HG02678 (cell line): ENCODE data around the gene TARBP1.
"Not testable (repeated sequence)": the region's sequence is repeated elsewhere in the genome, so short reads cannot be mapped to it uniquely, and the experiment has no call there.

ENCODE experiments used
- ATAC-seq: cut with Tn5 transposase; IDR thresholded peaks from one replicate; pipeline ENCODE4 v1.9.1; 2021; ENCODE audit warnings: mild to moderate bottlenecking, moderate library complexity; ENCODE audit not compliant: unreplicated experiment

The TARBP1 gene

GRCh38 chr1:234478481-234479309 is at the start of gene TARBP1:
TSS of gene TARBP1 (minus strand) at chr1:234479179. CDS start at chr1:234479103, 76 bp downstream.
- ATAC-seq = peak; percentile 67

- ATAC-seq = no peak
Observed at GRCh38 chr1:234528074-234528865, 49.3 kb upstream of the TARBP1 start.

DNA sequence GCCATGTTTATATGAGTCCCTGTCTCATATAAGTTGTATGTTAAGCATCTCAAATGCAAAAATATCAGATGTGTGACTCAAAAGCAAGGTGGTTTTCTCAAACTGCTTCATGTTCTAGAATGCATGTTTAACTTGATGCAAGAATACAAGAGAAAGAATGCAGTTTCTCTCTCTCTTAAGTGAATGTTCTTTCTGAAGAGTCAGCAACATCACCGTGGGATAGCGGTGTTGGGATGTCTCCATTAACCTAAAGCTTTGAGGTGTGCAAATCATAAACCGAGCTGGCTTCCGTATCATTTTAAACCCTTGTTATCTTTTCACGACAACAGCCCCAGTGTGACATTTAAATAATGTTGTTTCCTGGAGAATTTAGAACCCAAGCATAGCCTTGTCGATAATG is 48.4 kb upstream of the TARBP1 start:
- no peak for ATAC-seq

DNA sequence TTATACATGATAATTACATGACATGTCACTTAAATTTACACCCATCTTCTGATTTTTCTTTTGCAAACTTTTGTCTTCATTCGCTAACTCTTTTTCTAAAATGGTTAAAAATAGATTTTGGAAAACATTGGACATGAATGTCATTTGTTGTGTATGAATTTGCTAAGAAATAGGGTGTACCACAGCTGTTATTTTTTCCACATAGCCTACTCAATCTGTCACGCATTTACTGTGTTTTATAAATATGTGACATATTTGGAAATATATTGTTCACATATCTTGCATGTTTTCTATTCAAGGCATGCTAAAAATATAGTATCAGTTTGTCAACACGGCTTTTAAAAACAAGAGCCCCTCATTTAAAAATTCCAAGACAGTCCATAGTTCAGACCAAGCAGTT is 47.9 kb upstream of the TARBP1 start:
- ATAC-seq = no peak

DNA sequence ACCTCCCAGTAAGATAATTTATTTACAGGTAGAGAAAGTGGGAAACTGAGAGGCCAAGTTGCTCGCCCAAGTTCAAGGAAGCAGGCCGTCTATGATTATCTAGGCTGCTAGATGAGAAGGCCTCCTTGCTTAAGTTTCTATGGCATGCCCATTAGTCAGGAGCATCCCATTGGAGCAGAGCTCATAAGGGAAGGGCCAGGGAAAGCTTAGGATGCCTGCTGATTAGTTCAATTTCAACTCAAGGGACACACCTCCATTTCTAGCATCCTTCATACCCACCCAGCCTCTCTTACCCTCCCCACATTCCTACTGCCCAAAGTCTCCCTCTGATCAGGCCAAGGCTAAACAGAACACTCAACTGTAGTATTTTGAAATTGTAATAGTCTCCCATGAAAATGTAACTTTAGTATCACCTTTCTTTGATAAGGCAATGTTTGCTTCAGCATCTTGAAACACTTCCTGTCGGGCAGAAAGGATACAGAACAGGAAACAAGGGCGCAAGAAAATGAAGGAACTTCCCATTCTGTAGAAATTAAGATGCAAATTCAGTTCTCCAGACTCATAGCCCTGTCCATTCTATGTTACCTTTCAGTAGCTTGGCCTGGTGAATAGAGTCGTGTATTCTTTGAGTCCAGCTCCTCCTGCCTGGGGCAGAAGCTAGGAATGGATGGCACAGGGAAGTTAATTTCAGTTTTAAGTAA is 46.3 kb upstream of the TARBP1 start:
- no peak for ATAC-seq

- no peak for ATAC-seq
Observed at GRCh38 chr1:234521836-234522235, 42.9 kb upstream of the TARBP1 start.

- ATAC-seq = no peak
Observed at GRCh38 chr1:234520908-234521817, 42.2 kb upstream of the TARBP1 start.

DNA sequence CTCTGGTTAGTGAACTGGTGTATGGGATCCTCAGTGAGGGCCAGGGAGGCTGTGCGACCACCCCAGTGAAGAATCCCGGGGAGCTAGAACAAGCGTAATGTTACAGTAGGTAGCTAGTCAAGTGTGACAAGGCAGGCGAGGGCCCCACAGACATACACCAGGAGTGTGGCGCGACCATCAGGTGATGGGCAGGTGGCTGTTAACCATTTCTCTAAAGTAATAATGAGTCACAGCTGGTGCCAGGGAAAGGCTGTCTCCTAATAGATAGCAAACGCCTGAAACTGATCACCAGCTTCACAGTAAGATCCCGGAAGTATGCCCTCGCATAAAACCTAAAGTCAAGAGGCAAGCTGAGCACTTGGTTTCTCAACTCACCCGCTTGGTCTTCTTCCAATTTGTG is 40.5 kb upstream of the TARBP1 start:
- no peak for ATAC-seq

DNA sequence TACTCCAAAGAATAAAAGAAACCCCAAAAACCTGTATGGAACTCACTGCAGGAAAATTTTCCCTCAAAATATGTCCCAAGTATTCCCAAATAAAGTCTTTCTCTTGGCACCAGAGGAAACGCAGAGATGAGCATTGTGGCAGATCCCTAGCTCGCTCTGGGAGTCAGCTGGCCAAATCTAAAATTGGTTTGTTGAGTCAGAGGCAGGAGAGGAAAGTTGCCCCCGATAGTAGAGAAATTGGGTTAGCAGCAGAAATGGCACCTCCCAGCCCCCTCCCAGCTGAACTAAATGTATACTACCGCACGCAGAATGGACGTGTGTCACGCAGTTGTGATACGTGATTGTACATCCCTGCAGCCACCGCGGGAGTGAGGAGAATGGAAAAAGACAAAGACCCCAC is 39.9 kb upstream of the TARBP1 start:
- ATAC-seq = no peak

GRCh38 chr1:234518086-234518485 is 39.1 kb upstream of the TARBP1 start:
- ATAC-seq = not testable (repeated sequence)

DNA sequence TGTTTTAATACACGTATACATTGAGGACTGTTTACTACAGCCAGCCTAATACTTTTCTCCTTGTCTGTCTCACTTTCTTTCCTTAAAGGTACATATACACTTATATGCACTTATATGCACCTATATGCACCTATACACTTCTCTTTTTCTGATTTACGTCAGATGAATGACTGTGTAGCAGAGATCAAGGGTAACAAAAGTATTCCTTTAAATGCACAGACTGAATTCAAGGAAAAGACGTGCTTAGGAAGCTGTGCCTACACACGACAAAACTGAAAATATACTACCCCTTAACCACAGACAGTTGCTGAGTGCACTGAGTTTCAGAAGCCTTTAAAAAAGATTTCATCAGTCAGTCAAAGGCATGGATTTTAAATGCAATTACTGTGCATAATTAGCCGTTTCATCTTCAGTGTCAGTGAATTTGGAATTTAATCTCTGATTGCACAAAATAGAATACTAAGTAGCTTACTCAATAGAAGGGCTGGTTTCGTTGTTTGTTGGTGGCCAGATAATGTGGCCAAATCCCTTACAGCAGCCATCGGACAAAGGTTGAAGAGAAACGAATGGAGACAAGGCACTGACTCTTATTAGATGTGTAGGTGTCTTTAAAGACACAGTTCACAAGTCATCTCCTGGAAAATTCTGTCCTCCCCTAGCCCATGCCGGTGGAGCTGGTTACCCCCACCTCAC is 38.3 kb upstream of the TARBP1 start:
- ATAC-seq = no peak

DNA sequence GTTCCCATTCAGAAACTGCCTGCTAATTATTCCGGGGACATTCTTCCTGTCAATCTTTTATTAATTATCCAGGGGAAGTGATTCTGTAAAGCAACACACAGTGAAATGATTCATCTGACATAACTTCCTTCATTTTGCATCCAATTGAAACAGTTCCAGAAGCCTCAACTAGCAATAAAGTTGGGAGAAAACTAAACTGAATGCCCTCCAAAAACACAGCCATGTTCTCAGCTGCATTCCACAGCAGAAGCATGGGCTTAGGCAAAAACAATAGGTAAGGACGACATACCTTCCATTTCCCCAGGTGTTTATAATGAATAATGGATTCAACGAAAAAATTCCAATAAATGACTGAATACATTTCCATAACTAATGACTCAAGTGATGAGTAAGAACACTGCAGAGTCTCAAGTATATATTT is 36.9 kb upstream of the TARBP1 start:
- no peak for ATAC-seq

DNA sequence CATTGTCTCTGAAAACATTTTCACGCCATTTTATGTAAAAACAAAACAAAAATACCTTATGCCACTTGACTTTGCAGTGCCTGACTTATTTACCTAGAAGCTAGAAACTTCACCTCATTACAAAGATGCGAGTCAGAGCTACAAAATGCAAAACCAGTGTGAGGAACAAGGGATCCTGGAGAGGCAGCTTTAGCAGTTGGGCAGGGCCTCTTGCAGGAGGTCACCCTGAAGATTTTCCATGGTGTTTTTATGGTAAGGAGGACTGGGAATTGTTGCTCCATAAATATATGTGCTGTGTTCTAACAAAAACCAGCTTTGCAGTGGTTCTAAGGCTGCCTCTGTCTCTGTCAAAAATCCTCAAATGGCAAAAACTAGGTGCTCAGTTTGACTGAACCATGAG is 36.4 kb upstream of the TARBP1 start:
- ATAC-seq = no peak

GRCh38 chr1:234512451-234512861 is 33.5 kb upstream of the TARBP1 start:
- ATAC-seq = no peak

DNA sequence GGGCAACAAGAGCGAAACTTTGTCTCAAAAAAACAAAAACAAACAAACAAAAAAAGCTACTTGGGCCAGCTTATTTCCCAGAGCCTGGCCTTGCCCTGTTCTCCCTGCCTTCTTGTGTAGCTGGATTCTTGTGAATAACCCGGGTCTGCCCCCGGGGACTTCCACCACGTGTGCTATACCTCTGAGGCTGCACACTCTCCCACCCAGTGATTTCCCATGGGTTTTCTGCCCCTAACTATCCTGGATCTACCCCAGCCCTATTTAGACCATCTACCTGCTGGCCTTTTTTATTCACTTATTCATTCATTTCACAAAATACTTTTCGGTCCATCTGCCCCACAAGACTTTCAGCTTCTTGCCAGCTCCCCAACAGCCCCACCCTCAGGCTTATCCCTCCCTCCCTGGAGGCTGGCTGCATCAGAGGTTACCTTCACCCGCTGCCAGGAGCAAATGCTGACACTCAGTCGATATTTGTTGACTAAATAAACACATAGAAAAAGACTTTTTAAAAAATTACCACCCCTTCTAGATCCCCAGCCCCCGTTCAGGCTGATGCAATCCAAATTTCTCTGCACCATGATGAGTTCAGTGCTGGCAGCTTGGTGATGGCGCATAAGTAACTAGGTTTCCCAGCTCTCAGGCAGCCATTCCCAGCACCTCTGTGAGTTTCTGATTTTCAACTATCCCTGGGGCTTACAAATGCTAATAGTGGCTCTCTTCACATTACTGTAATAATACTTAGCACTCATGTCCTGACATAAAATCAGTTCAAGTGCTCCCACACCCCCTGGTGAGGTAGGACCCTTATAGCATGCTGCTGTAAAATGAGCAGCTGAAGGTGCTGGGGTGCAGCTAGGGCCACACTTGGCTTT is 30.7 kb upstream of the TARBP1 start:
- no peak for ATAC-seq

GRCh38 chr1:234507626-234508387 is 28.8 kb upstream of the TARBP1 start:
- no peak for ATAC-seq

- no peak for ATAC-seq
Observed at GRCh38 chr1:234507089-234507488, 28.1 kb upstream of the TARBP1 start.

GRCh38 chr1:234505769-234506102 is 26.8 kb upstream of the TARBP1 start:
- ATAC-seq = no peak
